Fibroblast of upper back skin (primary cell): ENCODE measurements around the gene RPS19.
"Not testable (repeated sequence)": the region's sequence is repeated elsewhere in the genome, so short reads cannot be mapped to it uniquely, and the experiment has no call there.

ENCODE experiments used
- DNase-seq: peaks from one replicate; pipeline ENCODE4 v3.0.0-alpha.2; 2013

Gene RPS19

DNA sequence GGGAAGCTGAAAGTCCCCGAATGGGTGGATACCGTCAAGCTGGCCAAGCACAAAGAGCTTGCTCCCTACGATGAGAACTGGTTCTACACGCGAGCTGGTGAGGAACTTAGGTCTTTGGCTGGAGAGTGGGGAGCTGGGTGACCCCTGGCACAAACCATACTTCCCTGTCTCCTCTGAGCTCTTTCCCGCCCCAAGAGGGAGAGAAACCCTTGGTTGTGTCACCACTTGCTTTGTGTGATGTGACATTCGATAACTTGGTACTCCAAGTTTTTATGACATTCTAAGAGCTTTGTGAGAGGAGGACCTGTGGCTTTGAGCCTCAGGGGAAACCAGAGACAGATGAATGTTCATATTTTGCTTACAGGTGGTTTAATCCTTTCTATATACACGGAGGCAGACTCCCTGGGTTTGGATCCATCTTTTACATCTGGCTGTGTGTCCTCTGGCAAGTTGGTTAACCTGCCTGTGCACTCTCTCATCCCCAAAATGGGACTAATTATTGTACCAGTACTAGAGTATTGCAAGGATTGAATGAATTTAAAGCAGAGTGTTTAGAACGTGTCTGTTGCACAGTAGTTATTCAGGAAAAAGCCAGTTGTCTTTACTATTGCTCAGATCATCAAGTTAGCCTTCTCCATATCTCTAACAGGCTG, 1.2 kb downstream of the RPS19 start:
- DNase-seq = no peak

DNA sequence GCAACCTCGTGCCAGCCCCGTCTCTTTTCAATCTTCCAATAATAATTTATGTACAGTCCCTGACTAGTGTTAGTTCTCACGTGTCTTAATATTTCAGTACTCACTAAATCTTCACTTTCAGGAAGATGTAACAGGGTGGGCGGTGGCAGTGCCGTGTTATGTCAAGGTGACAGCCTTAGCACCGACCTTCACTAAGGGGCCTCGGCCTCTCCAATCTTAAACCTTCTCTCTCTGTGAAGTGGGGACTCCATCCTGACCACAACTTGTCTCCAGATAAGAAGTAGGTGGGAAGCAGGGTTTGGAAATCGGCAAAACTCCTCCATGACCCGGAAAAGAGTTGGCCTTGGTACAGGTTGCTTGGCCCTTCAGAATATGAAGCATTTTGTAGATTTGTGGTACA, 1.8 kb downstream of the RPS19 start:
- no peak for DNase-seq

DNA sequence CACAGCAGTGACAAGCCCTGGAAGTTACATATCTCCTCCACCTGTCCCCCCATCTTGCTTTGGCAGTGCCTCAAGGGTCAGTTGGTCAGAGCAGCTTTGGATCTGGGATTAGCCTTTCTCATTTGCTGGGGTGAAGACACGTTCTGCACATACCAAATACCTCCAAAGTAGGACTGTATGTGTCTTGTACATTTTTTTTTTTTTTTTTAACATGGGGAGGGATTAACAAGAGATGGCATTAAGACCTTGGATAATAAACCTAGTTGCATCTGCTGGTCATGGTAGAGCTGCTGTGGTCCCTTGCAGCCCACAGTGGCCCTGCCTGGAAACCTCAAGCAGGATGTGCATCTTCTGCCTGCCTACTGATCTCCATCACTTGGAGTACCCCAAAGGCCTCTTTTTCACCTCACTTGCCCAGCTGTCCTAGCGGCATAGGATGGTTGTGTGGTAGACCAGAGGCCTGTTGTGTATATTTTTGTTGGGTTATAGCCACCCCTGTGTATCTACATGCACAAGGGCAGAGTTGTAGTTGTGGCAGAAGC, 2.5 kb downstream of the RPS19 start:
- no peak for DNase-seq

DNA sequence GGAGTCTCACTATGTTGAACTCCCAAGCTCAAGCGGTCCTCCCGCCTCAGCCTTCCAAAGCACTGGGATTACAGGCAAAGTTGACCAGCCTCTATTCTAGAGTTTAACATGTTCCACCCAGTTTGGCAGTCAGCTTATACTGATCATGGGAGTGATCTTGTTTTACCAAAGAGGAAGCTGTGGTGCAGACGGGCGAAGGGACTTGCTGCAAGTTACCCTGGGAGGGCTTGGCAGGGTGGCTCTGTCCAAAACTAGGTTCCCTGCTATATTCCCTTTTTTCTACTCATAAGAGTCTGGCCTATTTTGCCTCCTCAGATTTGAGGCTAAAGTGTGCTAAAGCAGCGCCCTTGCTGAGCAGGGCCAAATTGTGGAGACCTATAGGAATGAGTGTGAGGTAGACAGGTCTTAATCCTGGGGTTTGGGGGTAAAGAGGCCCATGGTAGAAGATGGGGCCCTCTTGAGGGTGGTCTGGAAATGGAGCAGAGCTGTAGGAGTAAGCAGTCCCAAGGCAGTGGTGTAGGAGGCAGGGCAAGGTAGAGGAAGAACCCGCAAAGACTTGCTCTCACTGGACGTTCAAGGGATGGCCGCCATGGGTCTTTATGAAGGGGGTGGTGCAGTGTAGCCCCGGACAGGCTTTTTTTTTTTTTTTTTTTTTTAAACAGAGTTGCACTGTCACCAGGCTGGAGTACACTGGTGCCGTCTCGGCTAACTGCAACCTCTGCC, 3.3 kb downstream of the RPS19 start:
- no peak for DNase-seq

DNA sequence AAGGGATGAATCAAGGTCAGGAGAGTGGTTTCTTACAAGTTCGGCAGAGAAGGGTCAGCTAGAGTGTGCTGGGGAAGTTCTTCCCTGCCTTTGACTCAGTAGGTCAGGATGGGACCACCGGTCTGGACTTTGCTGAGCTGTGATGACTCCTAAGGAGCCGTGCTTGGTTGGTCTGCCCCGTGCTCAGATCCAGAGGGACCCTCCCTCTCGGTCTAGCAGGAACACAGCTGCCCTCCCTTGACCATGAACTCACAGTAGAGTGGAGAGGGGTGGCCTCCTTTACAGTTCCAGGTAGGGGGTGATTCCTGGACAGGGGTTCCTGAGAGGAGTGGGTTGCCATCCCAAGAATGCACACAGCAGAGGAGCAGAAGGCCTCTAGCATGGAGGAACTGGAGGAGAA, 4.3 kb downstream of the RPS19 start:
- no peak for DNase-seq

DNA sequence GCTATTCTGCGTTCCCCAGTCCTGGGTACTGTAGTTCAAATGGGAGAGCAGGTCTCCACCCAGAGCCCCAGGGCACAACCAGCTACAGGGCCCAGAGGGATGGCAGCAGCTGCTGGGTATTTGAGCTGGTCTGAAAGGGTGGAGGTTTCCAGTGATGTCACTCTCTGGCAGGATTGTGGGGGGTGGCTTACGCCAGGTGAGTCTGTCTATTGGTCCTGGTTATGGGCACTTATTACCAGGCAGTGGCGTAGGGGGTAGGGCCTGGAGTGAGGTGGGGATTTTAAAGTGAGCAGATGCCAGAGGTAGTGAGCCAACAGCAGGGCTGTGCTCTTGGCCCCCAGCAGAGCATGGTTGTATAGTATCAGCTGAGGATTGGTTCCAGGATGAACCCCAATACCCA, 6.2 kb downstream of the RPS19 start:
- DNase-seq = no peak

DNA sequence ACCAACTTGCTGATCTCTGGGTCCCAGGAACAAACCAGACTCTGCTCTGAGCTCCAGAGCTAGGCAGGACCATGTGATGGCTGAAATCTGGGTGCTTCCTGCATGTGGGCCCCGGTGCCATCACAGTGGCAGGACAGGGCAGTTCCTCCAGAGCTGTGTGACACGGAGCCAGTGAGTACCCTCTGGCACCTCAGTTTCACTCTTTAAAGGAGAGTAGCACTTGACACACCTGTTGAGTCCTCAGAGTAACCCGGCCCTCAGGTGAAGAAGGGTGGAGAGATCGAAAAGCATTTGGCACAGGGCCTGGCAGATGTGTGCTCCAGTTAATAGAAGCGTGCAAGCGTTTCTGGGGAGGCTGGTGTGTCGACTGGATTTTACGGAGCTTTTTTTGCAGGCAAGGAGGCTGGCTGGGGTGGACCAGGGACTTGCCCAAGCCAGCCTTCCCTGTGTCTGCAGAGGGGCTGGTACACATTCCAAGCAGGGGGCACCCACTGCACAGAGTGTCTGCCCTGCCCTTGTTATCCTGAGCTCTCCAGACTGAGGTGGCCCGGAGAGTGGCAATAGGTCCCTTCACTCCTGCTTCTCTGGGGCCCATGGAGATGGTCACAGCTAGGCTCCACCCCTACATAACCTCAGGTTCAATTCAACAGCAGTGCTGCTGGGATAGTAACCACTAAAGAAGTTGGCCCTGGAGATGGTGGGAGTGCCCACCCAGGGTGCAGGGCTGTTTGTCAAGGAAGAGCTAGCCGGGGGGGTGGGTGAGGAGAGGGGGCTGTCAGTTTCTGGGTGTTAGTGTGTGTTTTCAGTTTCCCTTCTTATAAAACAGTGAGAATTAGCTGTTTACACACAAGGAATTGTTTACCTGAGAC, 8.3 kb downstream of the RPS19 start:
- no peak for DNase-seq

DNA sequence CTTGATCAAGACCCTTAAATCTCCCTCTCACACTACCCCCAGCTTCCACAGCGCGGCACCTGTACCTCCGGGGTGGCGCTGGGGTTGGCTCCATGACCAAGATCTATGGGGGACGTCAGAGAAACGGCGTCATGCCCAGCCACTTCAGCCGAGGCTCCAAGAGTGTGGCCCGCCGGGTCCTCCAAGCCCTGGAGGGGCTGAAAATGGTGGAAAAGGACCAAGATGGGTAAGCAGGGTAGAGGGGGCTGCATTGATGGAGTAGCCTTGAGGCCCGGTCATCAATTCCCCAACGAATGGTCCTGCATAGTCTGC, 8.9 kb downstream of the RPS19 start:
- DNase-seq = no peak

DNA sequence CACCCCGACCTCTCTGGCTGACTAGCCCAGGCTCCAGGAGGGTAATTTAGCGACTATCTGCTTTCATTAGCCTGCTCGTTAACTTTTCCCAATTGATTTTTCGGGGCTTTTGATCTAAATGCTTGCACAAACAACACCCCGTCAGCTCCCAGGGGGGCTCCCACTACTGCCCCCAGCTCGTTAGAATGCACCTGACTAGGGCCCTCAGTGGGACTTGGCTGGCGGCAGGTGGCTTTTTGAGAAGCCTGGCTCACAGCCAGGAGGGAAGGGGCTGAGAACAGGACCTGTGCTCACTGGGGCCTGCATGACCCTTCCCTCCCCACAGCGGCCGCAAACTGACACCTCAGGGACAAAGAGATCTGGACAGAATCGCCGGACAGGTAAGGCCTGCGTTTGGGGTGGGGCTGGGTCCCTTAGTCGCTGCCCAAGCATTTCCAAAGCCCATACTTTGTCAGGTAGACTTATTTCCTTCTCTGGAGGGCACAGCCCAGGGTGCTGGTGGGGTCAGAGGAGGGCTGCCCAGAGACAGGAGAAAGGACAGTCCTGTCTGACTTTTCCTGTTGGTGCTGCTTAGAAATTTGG, 9.4 kb downstream of the RPS19 start:
- no peak for DNase-seq

DNA sequence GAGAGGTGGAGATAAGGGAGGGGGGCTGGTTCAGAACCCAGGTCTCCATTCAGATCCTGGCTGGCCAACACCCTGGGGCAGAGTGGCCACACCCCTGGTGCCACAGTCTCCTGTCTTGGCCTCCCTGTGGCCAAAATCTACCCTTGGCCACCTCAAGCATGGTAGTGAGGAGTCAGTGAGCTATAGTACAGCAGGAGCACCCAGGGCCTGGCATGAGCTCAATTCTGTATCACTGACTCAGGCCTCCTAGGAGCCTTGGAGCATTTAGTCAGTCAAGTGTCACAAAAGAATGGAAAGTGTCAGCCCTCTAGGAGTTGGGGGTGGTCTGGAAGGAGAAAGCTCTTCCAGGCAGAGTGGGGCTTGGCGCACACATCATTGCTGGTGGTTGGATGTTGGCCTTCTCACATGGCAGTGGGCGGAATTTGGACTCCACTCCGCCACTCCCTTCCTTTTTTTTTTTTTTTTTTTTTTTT, 10.4 kb downstream of the RPS19 start:
- peak; percentile 31 for DNase-seq

DNA sequence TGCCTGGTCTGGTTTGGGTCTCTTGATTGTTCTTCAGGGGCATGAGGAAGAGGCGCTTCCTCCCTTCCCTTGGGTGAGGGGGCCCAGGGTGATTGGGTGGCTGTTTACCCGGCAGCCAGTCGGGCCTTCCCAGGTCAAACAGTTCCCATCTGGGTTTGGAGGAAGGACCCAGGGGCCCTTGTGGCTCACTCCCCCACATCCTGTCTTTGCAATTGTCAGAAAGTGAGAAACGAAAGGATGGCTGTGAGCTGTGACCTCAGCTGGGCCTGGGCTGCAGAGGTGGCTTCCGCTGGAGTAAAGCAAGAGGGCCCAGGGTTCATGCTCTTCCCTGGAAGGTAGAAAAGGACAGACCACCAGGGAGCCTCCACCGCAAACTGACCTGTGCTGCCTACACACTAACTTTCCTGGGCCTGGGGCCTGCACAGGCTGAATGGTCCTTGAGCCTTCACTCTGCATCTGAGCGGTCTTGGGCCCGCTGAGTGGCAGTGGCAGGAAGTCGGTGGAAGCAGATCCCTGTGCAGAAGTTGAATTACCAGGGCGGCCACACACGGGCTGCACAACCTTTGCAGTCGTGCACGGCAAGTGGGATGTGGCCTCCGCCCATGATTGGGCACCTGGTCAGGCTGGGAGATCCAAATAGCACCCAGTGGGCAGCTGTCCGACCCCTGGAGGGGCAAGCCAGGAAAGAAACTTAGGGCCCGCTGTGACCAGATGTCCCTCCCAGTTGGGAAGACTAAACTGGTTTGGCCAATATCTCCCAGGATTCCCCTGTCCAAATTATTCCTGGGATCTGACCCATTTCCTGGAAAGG, 11.7 kb downstream of the RPS19 start:
- DNase-seq = no peak

DNA sequence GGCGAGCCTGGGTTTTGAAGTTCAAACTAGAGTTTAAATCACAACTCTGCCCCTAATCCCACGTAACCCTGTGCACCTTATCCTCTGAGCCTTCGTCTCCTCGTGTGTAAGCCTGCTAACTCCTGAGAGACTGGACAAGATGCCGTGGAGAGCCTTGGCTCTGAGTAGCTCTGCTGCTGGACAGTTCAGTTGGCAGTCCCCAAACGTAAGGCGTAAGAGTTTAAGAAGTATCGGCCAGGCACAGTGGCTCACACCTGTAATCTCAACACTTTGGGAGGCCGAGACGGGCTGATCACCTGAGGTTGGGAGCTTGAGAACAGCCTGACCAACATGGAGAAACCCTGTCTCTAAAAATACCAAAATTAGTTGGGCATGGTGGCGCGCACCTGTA, 12.3 kb downstream of the RPS19 start:
- DNase-seq = no peak

DNA sequence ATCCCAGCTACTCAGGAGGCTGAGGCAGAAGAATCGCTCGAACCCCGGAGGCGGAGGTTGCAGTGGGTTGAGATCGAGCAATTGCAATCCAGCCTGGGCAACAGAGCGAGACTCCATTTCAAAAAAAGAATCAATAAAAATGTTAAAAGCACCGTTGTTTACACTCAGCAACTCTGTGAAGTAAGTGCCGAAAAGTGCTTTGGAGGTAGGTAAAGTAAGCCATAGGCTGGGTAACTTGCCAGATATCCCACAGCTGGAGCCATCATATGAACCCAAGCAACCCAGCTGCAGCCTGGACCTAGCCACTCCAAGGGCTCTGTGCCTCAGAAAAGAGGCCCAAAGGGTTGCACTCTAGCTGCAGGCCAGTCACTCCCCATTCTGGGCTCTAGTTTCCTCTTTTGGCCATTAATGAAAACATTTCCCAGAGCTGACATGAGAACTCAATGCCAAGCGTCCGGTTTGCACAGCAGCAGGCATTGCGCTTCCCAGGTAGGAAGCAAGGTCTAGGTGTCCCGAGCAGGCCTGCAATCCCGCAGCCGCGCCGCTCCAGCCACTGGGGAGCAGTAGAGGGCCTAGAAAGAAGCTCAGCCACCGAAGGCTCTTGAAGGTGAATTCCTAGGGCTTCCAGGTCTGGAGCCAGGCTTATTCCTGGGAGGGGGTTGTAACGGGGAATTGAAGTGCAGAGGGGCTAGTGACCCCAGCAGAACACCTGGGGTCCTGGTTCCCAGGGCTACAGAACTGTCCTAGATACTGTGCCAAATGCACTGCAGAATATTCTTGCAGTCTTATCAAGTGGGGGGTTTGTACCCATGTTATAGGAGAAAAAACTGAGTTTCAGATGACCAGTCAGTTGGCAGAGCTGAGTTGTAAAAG, 13.0 kb downstream of the RPS19 start:
- peak; percentile 57 for DNase-seq

DNA sequence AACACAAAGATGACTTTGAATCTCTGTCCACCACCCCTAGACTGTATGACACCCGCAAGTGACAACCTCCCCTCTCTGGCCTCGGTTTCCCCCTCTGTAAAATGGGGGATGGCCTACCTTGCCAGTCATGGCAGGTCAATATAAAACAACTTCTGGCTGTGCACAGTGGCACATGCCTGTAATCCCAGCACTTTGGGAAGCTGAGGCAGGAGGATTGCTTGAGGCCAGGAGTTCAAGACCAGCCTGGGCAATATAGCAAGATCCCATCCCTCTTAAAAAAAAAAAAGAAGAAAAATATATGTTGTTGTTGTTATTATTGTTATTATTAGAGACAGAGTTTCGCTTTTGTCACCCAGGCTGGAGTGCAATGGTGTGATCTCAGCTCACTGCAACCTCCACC, 15.9 kb downstream of the RPS19 start:
- DNase-seq = not testable (repeated sequence)

DNA sequence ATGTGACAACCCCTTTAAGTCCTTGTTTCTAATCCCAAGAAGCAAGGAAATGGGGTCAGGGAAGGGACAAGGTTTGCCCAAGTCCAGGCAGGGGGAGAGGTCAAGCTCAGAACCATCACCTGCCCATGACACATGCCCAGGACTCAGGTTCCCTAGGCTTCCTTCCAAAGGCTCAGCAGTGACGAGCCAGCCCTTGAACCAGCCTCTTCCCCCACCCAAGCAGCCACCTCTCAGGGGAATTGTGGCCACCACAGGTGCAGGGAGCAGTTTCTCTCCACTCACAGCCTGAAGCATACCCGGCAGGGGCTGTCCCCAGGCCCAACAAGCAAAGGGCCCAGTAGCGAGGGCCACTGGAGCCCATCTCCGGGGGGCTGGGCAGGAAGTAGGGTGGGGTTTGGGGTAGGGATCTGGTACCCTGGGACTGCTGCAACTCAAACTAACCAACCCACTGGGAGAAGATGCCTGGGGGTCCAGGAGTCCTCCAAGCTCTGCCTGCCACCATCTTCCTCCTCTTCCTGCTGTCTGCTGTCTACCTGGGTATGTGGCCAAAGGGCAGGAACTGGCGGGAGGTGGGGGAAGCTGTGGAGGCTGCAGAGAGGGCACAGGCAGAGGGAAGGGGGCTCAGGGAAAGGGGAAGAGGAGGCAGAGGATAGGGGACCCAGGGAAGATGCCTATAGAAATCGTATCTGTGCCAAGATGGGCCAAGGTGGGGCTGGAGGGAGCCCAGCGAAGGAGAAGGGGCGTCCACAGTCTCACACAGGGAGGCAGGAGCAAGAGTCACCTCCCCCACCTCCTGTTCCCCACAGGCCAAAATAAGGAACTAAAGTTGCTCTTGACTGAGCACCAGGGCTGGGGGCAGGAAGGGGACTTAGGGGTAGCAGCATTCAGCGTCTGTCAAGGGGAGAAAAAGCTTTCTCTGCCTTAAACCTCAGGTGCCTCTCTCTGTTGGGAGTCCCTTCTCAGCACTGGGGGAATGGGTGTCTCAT, 17.1 kb downstream of the RPS19 start, which contains the start of gene CD79A:
CD79A (plus strand) TSS at position 433 of the 986 bp plus-strand sequence; CDS start at position 459, 26 bp downstream.
- DNase-seq = no peak

DNA sequence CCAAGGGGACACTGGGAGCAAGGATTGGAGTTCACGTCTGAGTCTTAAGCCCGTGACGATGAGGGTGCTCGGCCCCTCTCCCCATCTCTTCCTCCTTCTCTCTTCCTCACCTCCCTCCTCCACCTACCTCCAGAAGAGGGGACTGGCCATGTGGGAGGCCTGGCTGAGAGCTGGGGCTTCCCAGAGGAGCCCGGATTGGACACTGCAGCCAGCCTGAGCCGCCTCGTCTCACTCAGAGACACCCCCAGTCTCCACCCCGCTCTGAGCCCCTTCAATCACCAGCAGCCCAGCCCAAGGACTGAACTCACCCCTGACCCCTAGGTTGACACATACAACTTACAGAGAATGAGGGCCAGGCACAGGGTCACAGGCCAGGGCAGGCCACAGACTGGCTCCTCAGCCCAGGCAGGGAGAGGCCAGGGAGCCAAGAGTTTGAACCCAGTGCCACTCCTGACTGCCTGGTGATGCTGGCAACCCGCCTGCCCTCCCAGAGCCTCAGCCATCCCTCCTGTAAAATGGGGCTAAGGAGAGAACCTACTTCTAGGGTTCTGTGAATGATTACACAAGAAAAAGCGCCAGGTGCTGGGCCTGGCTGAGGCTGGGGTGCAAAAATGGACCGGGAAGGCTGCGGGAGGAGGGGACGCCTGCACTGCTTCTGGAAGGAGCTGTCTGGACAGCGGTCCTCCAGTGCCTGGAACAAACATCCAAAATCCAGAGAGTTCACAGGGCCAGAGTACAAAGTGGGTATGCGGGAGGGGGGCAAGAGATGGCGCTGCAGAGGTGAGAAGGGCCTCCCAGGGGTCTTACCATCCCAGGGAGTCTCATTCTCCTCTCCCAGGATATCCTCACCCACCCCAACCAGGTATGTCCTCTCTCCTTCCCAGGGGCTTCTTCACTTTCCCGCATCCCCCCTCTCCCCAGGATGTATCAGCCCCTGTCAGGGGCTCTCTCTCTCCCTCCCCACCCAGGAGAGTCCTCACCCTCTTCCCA, 18.2 kb downstream of the RPS19 start:
- no peak for DNase-seq

DNA sequence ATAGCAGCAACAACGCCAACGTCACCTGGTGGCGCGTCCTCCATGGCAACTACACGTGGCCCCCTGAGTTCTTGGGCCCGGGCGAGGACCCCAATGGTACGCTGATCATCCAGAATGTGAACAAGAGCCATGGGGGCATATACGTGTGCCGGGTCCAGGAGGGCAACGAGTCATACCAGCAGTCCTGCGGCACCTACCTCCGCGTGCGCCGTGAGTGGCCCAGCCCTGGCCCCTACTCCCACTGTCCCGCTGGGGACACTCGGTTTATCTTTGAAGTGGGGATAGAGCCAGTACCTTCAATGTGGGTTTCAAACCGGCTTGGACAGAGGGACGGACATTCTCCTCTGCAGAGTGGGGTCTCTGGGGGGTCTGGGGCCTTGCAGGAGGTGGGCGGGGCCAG, 19.0 kb downstream of the RPS19 start:
- DNase-seq = no peak

DNA sequence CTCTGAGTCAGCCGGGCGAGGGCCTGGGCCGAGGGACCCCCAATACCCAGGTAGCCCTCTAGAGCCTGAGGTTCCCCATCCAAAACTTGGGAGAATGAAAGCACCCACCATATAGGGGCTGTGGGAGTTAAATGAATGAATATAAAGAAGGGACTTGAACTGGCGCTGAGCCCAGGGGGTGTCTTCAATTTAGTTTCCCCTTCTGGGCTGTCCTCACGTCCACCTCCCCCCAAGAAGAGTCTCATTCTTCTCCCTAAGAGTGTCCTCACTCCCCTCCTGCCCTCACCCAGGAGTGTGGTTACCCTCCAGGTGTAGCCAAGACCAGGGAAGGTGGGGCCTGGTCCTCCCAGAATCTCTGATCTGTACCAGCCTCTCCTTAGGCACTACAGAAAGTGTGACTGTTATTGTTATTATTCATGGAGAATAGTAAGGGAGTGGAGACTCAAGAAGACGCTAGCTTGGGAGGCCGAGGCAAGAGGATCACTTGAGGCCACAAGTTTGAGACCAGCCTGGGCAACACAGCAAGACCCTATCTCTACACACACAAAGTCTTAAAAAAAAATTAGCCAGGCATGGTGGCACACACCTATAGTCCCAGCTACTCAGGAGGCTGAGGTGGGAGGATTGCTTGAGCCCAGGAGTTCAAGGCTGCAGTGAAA, 19.7 kb downstream of the RPS19 start:
- DNase-seq = no peak
